HCT116 (cell line): ENCODE results near the gene HEXD.

Source experiments
- CBX3 ChIP-seq: IDR thresholded peaks from 2 replicates; pipeline ENCODE4 v1.6.1; 2012; ENCODE audit warnings: low read depth
- CEBPB ChIP-seq: IDR thresholded peaks from 2 replicates; pipeline ENCODE4 v1.6.1; 2012; ENCODE audit warnings: low read depth
- EZH2 ChIP-seq: fragments of 200-600 bp; sonication (generic); IDR thresholded peaks from 2 replicates; pipeline ENCODE4 v1.6.1; 2017; ENCODE audit warnings: antibody characterized with exemption, mixed run types
- EZH2phosphoT487 ChIP-seq: fragments of 200-600 bp; IDR thresholded peaks from 2 replicates; pipeline ENCODE4 v1.6.1; 2018; ENCODE audit warnings: antibody characterized with exemption, borderline replicate concordance
- JUND ChIP-seq: IDR thresholded peaks from 2 replicates; pipeline ENCODE4 v1.6.1; 2012
- POLR2A ChIP-seq: IDR thresholded peaks from 2 replicates; pipeline ENCODE4 v1.7.0; 2011; ENCODE audit warnings: borderline replicate concordance; ENCODE audit not compliant: insufficient read depth, insufficient read length; ENCODE audit errors: extremely low read depth
- POLR2AphosphoS5 ChIP-seq: IDR thresholded peaks from 2 replicates; pipeline ENCODE4 v1.6.1; 2011; ENCODE audit warnings: mild to moderate bottlenecking, low read depth, low read length, moderate library complexity
- RAD21 ChIP-seq: IDR thresholded peaks from 2 replicates; pipeline ENCODE4 v1.6.1; 2012; ENCODE audit warnings: low read depth, mild to moderate bottlenecking
- SIN3A ChIP-seq: IDR thresholded peaks from 2 replicates; pipeline ENCODE4 v1.6.1; 2012; ENCODE audit warnings: low read depth
- SP1 ChIP-seq: IDR thresholded peaks from 2 replicates; pipeline ENCODE4 v1.6.1; 2012; ENCODE audit warnings: low read depth
- SRF ChIP-seq: IDR thresholded peaks from 2 replicates; pipeline ENCODE4 v1.6.1; 2012; ENCODE audit warnings: low read depth
- YY1 ChIP-seq: IDR thresholded peaks from 2 replicates; pipeline ENCODE4 v1.6.1; 2011; ENCODE audit warnings: low read length, low read depth, moderate library complexity, mild to moderate bottlenecking; ENCODE audit not compliant: insufficient replicate concordance; ENCODE audit errors: extremely low read depth
- TF ChIP-seq, protein P1 (sequence below), 3 experiments: fragments of 200-600 bp in 1 of 3; sonication (generic) in 1 of 3; IDR thresholded peaks in 2 of 3; conservative IDR thresholded peaks in 1 of 3; 2 replicates each; pipeline ENCODE4 v1.5.1; 2012 to 2017; ENCODE audit warnings: low read depth in 2 of 3, low read length in 2 of 3, antibody characterized with exemption in 1 of 3, borderline replicate concordance in 1 of 3, control low read depth in 1 of 3, mild to moderate bottlenecking in 1 of 3, mixed read lengths in 1 of 3, mixed run types in 1 of 3, moderate library complexity in 1 of 3; ENCODE audit not compliant: insufficient read depth in 1 of 3
- TF ChIP-seq, protein P2 (sequence below): IDR thresholded peaks from 2 replicates; pipeline ENCODE4 v1.6.1; 2012

DNA sequence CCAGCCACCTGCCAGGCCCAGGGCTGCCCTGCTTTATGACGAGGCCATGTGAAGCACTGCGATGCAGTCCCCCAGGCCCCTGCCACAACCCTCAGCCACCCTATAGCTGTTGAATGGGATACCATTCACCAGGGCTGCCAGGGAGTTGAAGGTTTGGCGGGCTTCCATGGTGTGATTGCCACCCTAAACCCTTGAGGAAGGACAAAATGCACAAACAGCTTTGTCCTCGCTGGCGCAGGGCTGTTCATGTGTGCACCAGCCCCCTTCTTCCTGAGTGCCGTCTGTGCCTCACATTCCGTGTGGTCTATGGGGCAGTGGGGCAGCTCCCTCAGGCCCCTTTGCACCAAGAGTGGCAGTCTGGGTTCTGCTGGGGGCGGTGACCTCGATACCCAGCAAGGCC lies 65.7 kb downstream of the HEXD start:
- TF ChIP-seq SP1 (no peak), EZH2 (no peak), POLR2AphosphoS5 (no peak), RAD21 (no peak), POLR2A (no peak), EZH2phosphoT487 (no peak), JUND (no peak), CBX3 (no peak), SIN3A (no peak), SRF (no peak), CEBPB (no peak), YY1 (no peak)
- TF ChIP-seq, protein P1, sequence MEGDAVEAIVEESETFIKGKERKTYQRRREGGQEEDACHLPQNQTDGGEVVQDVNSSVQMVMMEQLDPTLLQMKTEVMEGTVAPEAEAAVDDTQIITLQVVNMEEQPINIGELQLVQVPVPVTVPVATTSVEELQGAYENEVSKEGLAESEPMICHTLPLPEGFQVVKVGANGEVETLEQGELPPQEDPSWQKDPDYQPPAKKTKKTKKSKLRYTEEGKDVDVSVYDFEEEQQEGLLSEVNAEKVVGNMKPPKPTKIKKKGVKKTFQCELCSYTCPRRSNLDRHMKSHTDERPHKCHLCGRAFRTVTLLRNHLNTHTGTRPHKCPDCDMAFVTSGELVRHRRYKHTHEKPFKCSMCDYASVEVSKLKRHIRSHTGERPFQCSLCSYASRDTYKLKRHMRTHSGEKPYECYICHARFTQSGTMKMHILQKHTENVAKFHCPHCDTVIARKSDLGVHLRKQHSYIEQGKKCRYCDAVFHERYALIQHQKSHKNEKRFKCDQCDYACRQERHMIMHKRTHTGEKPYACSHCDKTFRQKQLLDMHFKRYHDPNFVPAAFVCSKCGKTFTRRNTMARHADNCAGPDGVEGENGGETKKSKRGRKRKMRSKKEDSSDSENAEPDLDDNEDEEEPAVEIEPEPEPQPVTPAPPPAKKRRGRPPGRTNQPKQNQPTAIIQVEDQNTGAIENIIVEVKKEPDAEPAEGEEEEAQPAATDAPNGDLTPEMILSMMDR (IDR thresholded peaks at IDR 0.05 in 2 of 3, conservative IDR thresholded peaks at IDR 0.05 in 1 of 3; ENCODE audit: borderline replicate concordance in 1 of 3, insufficient read depth in 1 of 3, low read depth in 2 of 3, low read length in 2 of 3), result no peak
- TF ChIP-seq, protein P2, sequence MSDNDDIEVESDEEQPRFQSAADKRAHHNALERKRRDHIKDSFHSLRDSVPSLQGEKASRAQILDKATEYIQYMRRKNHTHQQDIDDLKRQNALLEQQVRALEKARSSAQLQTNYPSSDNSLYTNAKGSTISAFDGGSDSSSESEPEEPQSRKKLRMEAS, result no peak
